ENCODE data around the gene TNFRSF13B.

GRCh38 chr17:16941072-16942036, 30.6 kb downstream of the TNFRSF13B start:
- TF ChIP-seq CTCF (conservative IDR thresholded peaks at IDR 0.05; ENCODE audit: low read depth in 2 of 2): no peak
- TF ChIP-seq EZH2phosphoT487 (IDR thresholded peaks at IDR 0.05; ENCODE audit: unreplicated experiment): no peak
- TF ChIP-seq NANOG (IDR thresholded peaks at IDR 0.05; ENCODE audit: borderline replicate concordance): no peak
- TF ChIP-seq ZNF114 (CRISPR knock-in tag; IDR thresholded peaks at IDR 0.05): no peak
- TF ChIP-seq POLR2AphosphoS5 (IDR thresholded peaks at IDR 0.05; ENCODE audit: low read depth): no peak
